Bronchial epithelial cell (primary cell): Measurements from ENCODE around the gene ZNF106. TPM values are rescaled to one million over a fixed set of nuclear protein-coding genes. Genes with fewer than 3 reads are reported as not detected.

Source experiments
- DNase-seq: peaks from one replicate; pipeline ENCODE4 v3.0.0-alpha.2; 2010; ENCODE audit warnings: low read depth
- FAIRE-seq: peaks from 2 replicates; lab custom pipeline; 2011; peaks lifted over from hg19 to GRCh38; lab: Jason Lieb, UNC
- H3K27me3 ChIP-seq: 2 replicates; pipeline ENCODE4 v1.5.1; 2011; ENCODE audit warnings: low read length; ENCODE audit not compliant: control insufficient read depth, insufficient read depth
- H3K36me3 ChIP-seq: 2 replicates; pipeline ENCODE4 v1.5.1; 2011; ENCODE audit warnings: low read length; ENCODE audit not compliant: control insufficient read depth, insufficient read depth
- H3K4me3 ChIP-seq: 2 replicates; pipeline ENCODE4 v1.5.1; 2011; ENCODE audit warnings: mild to moderate bottlenecking, low read depth, low read length, control low read depth
- CTCF ChIP-seq: IDR thresholded peaks from 2 replicates; pipeline ENCODE4 v1.5.1; 2011; ENCODE audit warnings: mild to moderate bottlenecking, moderate library complexity, low read length, control low read depth, inconsistent platforms; ENCODE audit not compliant: insufficient read depth, severe bottlenecking
- total RNA-seq: library from RNA; depleted of rRNA; stranded (reverse); fragments of >200 nt; gene quantifications from 2 replicates; pipeline ENCODE4 v1.2.1, GENCODE V29; 2014

The ZNF106 gene
- total RNA-seq, 1 donor from 2014 or later: 34.5 TPM

GRCh38 chr15:42510258-42511006, 19.5 kb upstream of the ZNF106 start:
- Histone ChIP-seq H3K27me3 (no peaks in the 10 kb centered on the region), H3K4me3 (no peak overlapping the region), H3K36me3 (no peaks in the 10 kb centered on the region)
- DNase-seq (no peak), FAIRE-seq (no peak)
- TF ChIP-seq CTCF: no peak

GRCh38 chr15:42508263-42508690, 17.3 kb upstream of the ZNF106 start:
- TF ChIP-seq CTCF: no peak
- FAIRE-seq: no peak
- no peaks in the 10 kb centered on the region for H3K36me3 ChIP-seq
- DNase-seq: no peak
- H3K27me3 ChIP-seq: no peaks in the 10 kb centered on the region
- no peak overlapping the region for H3K4me3 ChIP-seq

- H3K27me3 ChIP-seq: no peaks in the 10 kb centered on the region
- no peak overlapping the region for H3K4me3 ChIP-seq
- TF ChIP-seq CTCF: no peak
- DNase-seq (no peak), FAIRE-seq (no peak)
- no peaks in the 10 kb centered on the region for H3K36me3 ChIP-seq
Observed at GRCh38 chr15:42507514-42507913, 16.6 kb upstream of the ZNF106 start.

GRCh38 chr15:42504631-42505030, 13.7 kb upstream of the ZNF106 start:
- no peaks in the 10 kb centered on the region for H3K36me3 ChIP-seq
- no peaks in the 10 kb centered on the region for H3K27me3 ChIP-seq
- TF ChIP-seq CTCF: no peak
- DNase-seq (no peak), FAIRE-seq (no peak)
- no peak overlapping the region for H3K4me3 ChIP-seq

- FAIRE-seq: no peak
- H3K4me3 ChIP-seq: no peak overlapping the region
- TF ChIP-seq CTCF: no peak
- H3K27me3 ChIP-seq: no peaks in the 10 kb centered on the region
- H3K36me3 ChIP-seq: no peaks in the 10 kb centered on the region
- DNase-seq: no peak
Observed at GRCh38 chr15:42503825-42504224, 12.9 kb upstream of the ZNF106 start.

GRCh38 chr15:42502477-42502876, 11.5 kb upstream of the ZNF106 start:
- DNase-seq: no peak
- H3K27me3 ChIP-seq: no peaks in the 10 kb centered on the region
- no peak for FAIRE-seq
- peaks cover 1% of the 10 kb centered on the region for H3K36me3 ChIP-seq
- TF ChIP-seq CTCF: no peak
- H3K4me3 ChIP-seq: no peak overlapping the region
